Right lobe of liver (tissue), 4 donors: Measurements from ENCODE around the gene RDM1.

ENCODE experiments used
- CTCF ChIP-seq, 4 donors: fragments of 200-600 bp in 3 of 4; fragments of 450-650 bp in 1 of 4; IDR thresholded peaks; one replicate each; pipeline versions ENCODE4 v1.5.1 to v1.8.0; 2016 to 2022; ENCODE audit warnings: antibody characterized with exemption in 4 of 4, mild to moderate bottlenecking in 2 of 4
- POLR2A ChIP-seq: fragments of 450-650 bp; IDR thresholded peaks from one replicate; pipeline ENCODE4 v1.6.1; 2017; ENCODE audit warnings: antibody characterized with exemption, mild to moderate bottlenecking
- donor health status: DM: no; HTN: no; CAD: no.
- donor health status: DM: no; HTN: no; CAD: no.
- donor health status: DM: no; HTN: yes; CAD: no.

- TF ChIP-seq POLR2A (no peak), CTCF (IDR thresholded peaks at IDR 0.05) (no peak)
Observed at GRCh38 chr17:35901631-35902175, 28.9 kb downstream of the RDM1 start.
